Stimulated activated naive CD4-positive, alpha-beta T cell treated with Interleukin-2 at 50 U/mL for 16 hours (primary cell): Measurements from ENCODE around the gene POLR1G.
"Not testable (repeated sequence)": the region's sequence is repeated elsewhere in the genome, so short reads cannot be mapped to it uniquely, and the experiment has no call there.

Experiments
- DNase-seq: peaks from one replicate; lab custom pipeline; 2025; lab: John Stamatoyannopoulos, UW

POLR1G gene

GRCh38 chr19:45400192-45400591 lies 6.3 kb upstream of the POLR1G start:
- no peak for DNase-seq

- DNase-seq = no peak
Measured at GRCh38 chr19:45401815-45402214, 4.6 kb upstream of the POLR1G start.

GRCh38 chr19:45402298-45403061 lies 4.0 kb upstream of the POLR1G start:
- DNase-seq = peak; percentile 6

GRCh38 chr19:45403272-45403671 lies 3.2 kb upstream of the POLR1G start:
- no peak for DNase-seq

GRCh38 chr19:45403781-45404556 lies 2.5 kb upstream of the POLR1G start:
- peak; percentile 40 for DNase-seq

GRCh38 chr19:45404557-45405434 lies 1.6 kb upstream of the POLR1G start, which contains the start of gene PPP1R13L:
Gene PPP1R13L (minus strand): TSS chr19:45405069. CDS start chr19:45398318, 6,751 bp downstream.
- peak; percentile 47 for DNase-seq

GRCh38 chr19:45405435-45406225 lies 814 bp upstream of the POLR1G start:
- DNase-seq = peak; percentile 81

GRCh38 chr19:45407091-45407375 lies 589 bp downstream of the POLR1G start:
- no peak for DNase-seq

- not testable (repeated sequence) for DNase-seq
Measured at GRCh38 chr19:45407585-45407984, 1.1 kb downstream of the POLR1G start.

GRCh38 chr19:45408121-45408520 lies 1.7 kb downstream of the POLR1G start:
- DNase-seq = no peak

GRCh38 chr19:45408830-45409556 lies 2.5 kb downstream of the POLR1G start:
- DNase-seq = no peak

- no peak for DNase-seq
Measured at GRCh38 chr19:45409557-45409920, 3.1 kb downstream of the POLR1G start.

- not testable (repeated sequence) for DNase-seq
Measured at GRCh38 chr19:45410330-45410729, 3.9 kb downstream of the POLR1G start.

- no peak for DNase-seq
Measured at GRCh38 chr19:45413497-45413896, 7.1 kb downstream of the POLR1G start.

- no peak for DNase-seq
Measured at GRCh38 chr19:45414468-45414867, 8.0 kb downstream of the POLR1G start.

- no peak for DNase-seq
Measured at GRCh38 chr19:45417151-45417550, 10.7 kb downstream of the POLR1G start.

- no peak for DNase-seq
Measured at GRCh38 chr19:45418802-45419201, 12.4 kb downstream of the POLR1G start.

GRCh38 chr19:45419396-45419795 lies 13.0 kb downstream of the POLR1G start:
- DNase-seq = no peak

GRCh38 chr19:45419895-45420294 lies 13.5 kb downstream of the POLR1G start:
- DNase-seq = no peak

GRCh38 chr19:45420356-45420755 lies 13.9 kb downstream of the POLR1G start:
- DNase-seq = no peak

- no peak for DNase-seq
Measured at GRCh38 chr19:45420871-45421270, 14.4 kb downstream of the POLR1G start.
